Measurements from ENCODE around the gene CAMK2G.
A peak's percentile ranks its signal among the peaks of the same experiment; 100 is the strongest.
"Not testable (repeated sequence)": the region's sequence is repeated elsewhere in the genome, so short reads cannot be mapped to it uniquely, and the experiment has no call there.

The CAMK2G gene

GRCh38 chr10:73874267-73875138 lies at the start of gene CAMK2G:
CAMK2G (minus strand) TSS chr10:73874555; CDS start chr10:73874461, 94 bp downstream.
- peak; percentile 83 for DNase-seq

GRCh38 chr10:73922864-73923133 lies 48.4 kb upstream of the CAMK2G start:
- DNase-seq, result no peak

GRCh38 chr10:73922007-73922863 lies 47.9 kb upstream of the CAMK2G start:
- no peak for DNase-seq

- no peak for DNase-seq
Measured at GRCh38 chr10:73920089-73920488, 45.7 kb upstream of the CAMK2G start.

- not testable (repeated sequence) for DNase-seq
Measured at GRCh38 chr10:73919481-73919880, 45.1 kb upstream of the CAMK2G start.

GRCh38 chr10:73917566-73918305 lies 43.4 kb upstream of the CAMK2G start:
- no peak for DNase-seq

GRCh38 chr10:73916761-73917470 lies 42.6 kb upstream of the CAMK2G start:
- no peak for DNase-seq

GRCh38 chr10:73915206-73915851 lies 41.0 kb upstream of the CAMK2G start:
- no peak for DNase-seq

GRCh38 chr10:73914036-73914435 lies 39.7 kb upstream of the CAMK2G start:
- no peak for DNase-seq

- DNase-seq, result no peak
Measured at GRCh38 chr10:73911553-73912004, 37.2 kb upstream of the CAMK2G start.

GRCh38 chr10:73910764-73911552 lies 36.6 kb upstream of the CAMK2G start, which contains the start of gene PLAU:
PLAU (plus strand) TSS chr10:73911132; CDS start chr10:73911556, 424 bp downstream.
- peak; percentile 32 for DNase-seq

- peak; percentile 19 for DNase-seq
Measured at GRCh38 chr10:73910401-73910763, 36.0 kb upstream of the CAMK2G start.

- no peak for DNase-seq
Measured at GRCh38 chr10:73909540-73910115, 35.3 kb upstream of the CAMK2G start.

GRCh38 chr10:73908853-73909539 lies 34.6 kb upstream of the CAMK2G start:
- no peak for DNase-seq

- DNase-seq, result peak; percentile 12
Measured at GRCh38 chr10:73907841-73908517, 33.6 kb upstream of the CAMK2G start.

- peak; percentile 64 for DNase-seq
Measured at GRCh38 chr10:73906524-73907447, 32.4 kb upstream of the CAMK2G start.

GRCh38 chr10:73905256-73906020 lies 31.1 kb upstream of the CAMK2G start:
- DNase-seq, result no peak

GRCh38 chr10:73902351-73902750 lies 28.0 kb upstream of the CAMK2G start:
- DNase-seq, result no peak
